ENCODE results near the gene ACOX2.
A peak's percentile ranks its signal among the peaks of the same experiment; 100 is the strongest.

The ACOX2 gene

GRCh38 chr3:58507356-58508078 is 29.5 kb downstream of the ACOX2 start:
- Mint-ChIP-seq H3K4me3 (no peak overlapping the region), H3K36me3 (no peaks in the 10 kb centered on the region), H3K9me3 (no peaks in the 10 kb centered on the region), H3K27me3 (no peaks in the 10 kb centered on the region), H3K27ac (no peak overlapping the region), H3K4me1 (no peaks in the 10 kb centered on the region)
- ATAC-seq: no peak

GRCh38 chr3:58502872-58503271 is 34.1 kb downstream of the ACOX2 start:
- Mint-ChIP-seq H3K9me3 (no peaks in the 10 kb centered on the region), H3K4me3 (no peak overlapping the region), H3K27me3 (no peaks in the 10 kb centered on the region), H3K27ac (no peak overlapping the region), H3K4me1 (peaks cover 12% of the 10 kb centered on the region), H3K36me3 (peaks cover 23% of the 10 kb centered on the region)
- no peak for ATAC-seq

- no peaks in the 10 kb centered on the region for H3K9me3 Mint-ChIP-seq
- H3K4me1 Mint-ChIP-seq: peaks cover 51% of the 10 kb centered on the region
- H3K27ac Mint-ChIP-seq: no peak overlapping the region
- no peak for ATAC-seq
- no peak overlapping the region for H3K4me3 Mint-ChIP-seq
- H3K36me3 Mint-ChIP-seq: peaks cover 23% of the 10 kb centered on the region
- H3K27me3 Mint-ChIP-seq: no peaks in the 10 kb centered on the region
Observed at GRCh38 chr3:58497097-58497496, 39.9 kb downstream of the ACOX2 start.

- Mint-ChIP-seq H3K9me3 (no peaks in the 10 kb centered on the region), H3K27me3 (no peaks in the 10 kb centered on the region), H3K27ac (no peak overlapping the region), H3K4me1 (peaks cover 55% of the 10 kb centered on the region), H3K36me3 (peaks cover 19% of the 10 kb centered on the region), H3K4me3 (no peak overlapping the region)
- no peak for ATAC-seq
Observed at GRCh38 chr3:58496206-58496857, 40.7 kb downstream of the ACOX2 start.

GRCh38 chr3:58495101-58495500 is 41.9 kb downstream of the ACOX2 start:
- no peaks in the 10 kb centered on the region for H3K9me3 Mint-ChIP-seq
- ATAC-seq: no peak
- no peak overlapping the region for H3K27ac Mint-ChIP-seq
- H3K4me3 Mint-ChIP-seq: no peak overlapping the region
- H3K36me3 Mint-ChIP-seq: peaks cover 13% of the 10 kb centered on the region
- H3K4me1 Mint-ChIP-seq: peaks cover 58% of the 10 kb centered on the region
- no peaks in the 10 kb centered on the region for H3K27me3 Mint-ChIP-seq

GRCh38 chr3:58494107-58494506 is 42.9 kb downstream of the ACOX2 start:
- no peak for ATAC-seq
- H3K4me3 Mint-ChIP-seq: peak overlapping the region; percentile 29
- no peak overlapping the region for H3K27ac Mint-ChIP-seq
- H3K27me3 Mint-ChIP-seq: no peaks in the 10 kb centered on the region
- peaks cover 53% of the 10 kb centered on the region for H3K4me1 Mint-ChIP-seq
- peaks cover 8% of the 10 kb centered on the region for H3K36me3 Mint-ChIP-seq
- H3K9me3 Mint-ChIP-seq: no peaks in the 10 kb centered on the region

GRCh38 chr3:58492494-58492905 is 44.5 kb downstream of the ACOX2 start:
- peaks cover 10% of the 10 kb centered on the region for H3K27me3 Mint-ChIP-seq
- H3K4me3 Mint-ChIP-seq: peak overlapping the region; percentile 86
- no peak for ATAC-seq
- H3K4me1 Mint-ChIP-seq: peaks cover 45% of the 10 kb centered on the region
- no peaks in the 10 kb centered on the region for H3K36me3 Mint-ChIP-seq
- H3K9me3 Mint-ChIP-seq: no peaks in the 10 kb centered on the region
- peak overlapping the region; percentile 64 for H3K27ac Mint-ChIP-seq

- Mint-ChIP-seq H3K9me3 (no peaks in the 10 kb centered on the region), H3K27ac (peak within 1 kb of the TSS; percentile 76), H3K4me3 (peak within 1 kb of the TSS; percentile 86), H3K36me3 (no peaks in the 10 kb centered on the region), H3K27me3 (peaks cover 18% of the 10 kb centered on the region), H3K4me1 (peaks cover 44% of the 10 kb centered on the region)
- ATAC-seq: peak; percentile 97
Observed at GRCh38 chr3:58491506-58492402, 45.2 kb downstream of the ACOX2 start, which contains the start of gene KCTD6. KCTD6 (plus strand) TSS chr3:58492096; CDS start chr3:58498756, 6,660 bp downstream.

- Mint-ChIP-seq H3K9me3 (no peaks in the 10 kb centered on the region), H3K27ac (peak overlapping the region; percentile 76), H3K4me3 (peak overlapping the region; percentile 74), H3K27me3 (peaks cover 23% of the 10 kb centered on the region), H3K4me1 (peaks cover 36% of the 10 kb centered on the region), H3K36me3 (no peaks in the 10 kb centered on the region)
- ATAC-seq: no peak
Observed at GRCh38 chr3:58490860-58491501, 46.0 kb downstream of the ACOX2 start.

GRCh38 chr3:58488967-58489366 is 48.0 kb downstream of the ACOX2 start:
- Mint-ChIP-seq H3K9me3 (no peaks in the 10 kb centered on the region), H3K4me1 (peaks cover 42% of the 10 kb centered on the region), H3K27ac (peak overlapping the region; percentile 1), H3K4me3 (no peak overlapping the region), H3K27me3 (peaks cover 23% of the 10 kb centered on the region), H3K36me3 (no peaks in the 10 kb centered on the region)
- no peak for ATAC-seq

- H3K27ac Mint-ChIP-seq: no peak overlapping the region
- H3K4me1 Mint-ChIP-seq: peaks cover 39% of the 10 kb centered on the region
- no peaks in the 10 kb centered on the region for H3K9me3 Mint-ChIP-seq
- ATAC-seq: no peak
- no peaks in the 10 kb centered on the region for H3K36me3 Mint-ChIP-seq
- no peak overlapping the region for H3K4me3 Mint-ChIP-seq
- H3K27me3 Mint-ChIP-seq: peaks cover 23% of the 10 kb centered on the region
Observed at GRCh38 chr3:58487140-58487886, 49.7 kb downstream of the ACOX2 start.

- no peak overlapping the region for H3K4me3 Mint-ChIP-seq
- ATAC-seq: no peak
- no peaks in the 10 kb centered on the region for H3K36me3 Mint-ChIP-seq
- no peaks in the 10 kb centered on the region for H3K9me3 Mint-ChIP-seq
- H3K27ac Mint-ChIP-seq: peak overlapping the region; percentile 47
- peaks cover 35% of the 10 kb centered on the region for H3K4me1 Mint-ChIP-seq
- peaks cover 23% of the 10 kb centered on the region for H3K27me3 Mint-ChIP-seq
Observed at GRCh38 chr3:58485801-58486435, 51.1 kb downstream of the ACOX2 start.

- H3K27ac Mint-ChIP-seq: no peak overlapping the region
- H3K4me3 Mint-ChIP-seq: no peak overlapping the region
- peaks cover 35% of the 10 kb centered on the region for H3K4me1 Mint-ChIP-seq
- peaks cover 2% of the 10 kb centered on the region for H3K9me3 Mint-ChIP-seq
- no peak for ATAC-seq
- peaks cover 23% of the 10 kb centered on the region for H3K27me3 Mint-ChIP-seq
- H3K36me3 Mint-ChIP-seq: no peaks in the 10 kb centered on the region
Observed at GRCh38 chr3:58484722-58485069, 52.3 kb downstream of the ACOX2 start.

Measured in stimulated activated memory B cell treated with anti-CD40 and anti-IgM and Interleukin-4, amounts not matched to agents 10 μg/mL and 1 μg/mL and 100 μg/mL, for 72 hours (primary cell).